ENCODE measurements around the gene ULK3. TPM values are rescaled to one million over a fixed set of nuclear protein-coding genes. Genes with fewer than 3 reads are reported as not detected.

Gene ULK3
- total and polyA plus RNA-seq, 2 donors = 26.0 to 59.4 TPM

DNA sequence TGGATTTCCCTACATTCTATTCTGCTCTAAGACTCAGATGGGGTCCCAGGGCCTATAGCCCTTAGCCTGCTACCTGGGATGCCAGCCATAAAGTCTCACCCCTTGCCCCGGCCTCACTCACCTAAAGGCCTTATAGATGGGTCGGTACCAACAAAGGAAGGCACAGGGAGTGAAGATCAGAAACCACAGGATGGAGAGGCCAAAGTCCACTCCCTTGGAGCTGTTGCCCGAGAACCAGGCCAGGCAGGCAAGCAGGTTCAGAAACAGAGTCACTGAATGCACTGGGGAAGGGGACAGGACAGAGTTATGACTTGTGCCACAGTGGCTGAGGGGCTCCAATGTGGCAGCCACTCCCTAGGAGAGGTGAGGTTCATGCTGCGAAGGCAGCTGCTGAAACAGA lies 7.4 kb upstream of the ULK3 start:
- peaks cover 0 to 10% of the 10 kb centered on the region in 2 donors for H3K4me1 ChIP-seq (ENCODE audit: control insufficient read depth in 2 of 2, insufficient read depth in 2 of 2, low read length in 2 of 2)
- H3K27ac ChIP-seq (ENCODE audit: low read depth in 1 of 2, low read length in 1 of 2) = no peak overlapping the region
- no peak overlapping the region for H3K4me3 ChIP-seq (ENCODE audit: low read length in 2 of 2)
- no peaks in the 10 kb centered on the region for H3K27me3 ChIP-seq (ENCODE audit: control insufficient read depth in 2 of 2, insufficient read depth in 1 of 2, low read length in 1 of 2)
- H3K9me3 ChIP-seq (ENCODE audit: control insufficient read depth in 2 of 2, insufficient read depth in 1 of 2, low read length in 1 of 2) = no peaks in the 10 kb centered on the region
- peaks cover 72 to 75% of the 10 kb centered on the region in 2 donors for H3K36me3 ChIP-seq (ENCODE audit: control insufficient read depth in 2 of 2, insufficient read depth in 2 of 2, low read length in 1 of 2)
- no peak for DNase-seq (ENCODE audit: low read depth in 6 of 9, low spot score in 9 of 9)
- 96% methylated on average over 4 of the region's 4 CpGs for WGBS

GRCh38 chr15:74847432-74847831 lies 4.5 kb upstream of the ULK3 start:
- 98% methylated on average over 3 of the region's 3 CpGs for WGBS
- no peak for DNase-seq (ENCODE audit: low read depth in 6 of 9, low spot score in 9 of 9)

GRCh38 chr15:74845581-74845980 lies 2.6 kb upstream of the ULK3 start:
- 66% methylated on average over 4 of the region's 4 CpGs for WGBS
- H3K36me3 ChIP-seq (ENCODE audit: control insufficient read depth in 2 of 2, insufficient read depth in 2 of 2, low read length in 1 of 2) = peaks cover 45% of the 10 kb centered on the region in 2 donors

More at GRCh38 chr15:74847432-74847831, 4.5 kb upstream of the ULK3 start:
- Histone ChIP-seq H3K4me3 (ENCODE audit: low read length in 2 of 2) (no peak overlapping the region), H3K27me3 (ENCODE audit: control insufficient read depth in 2 of 2, insufficient read depth in 1 of 2, low read length in 1 of 2) (no peaks in the 10 kb centered on the region), H3K9me3 (ENCODE audit: control insufficient read depth in 2 of 2, insufficient read depth in 1 of 2, low read length in 1 of 2) (no peaks in the 10 kb centered on the region), H3K27ac (ENCODE audit: low read depth in 1 of 2, low read length in 1 of 2) (no peak overlapping the region), H3K4me1 (ENCODE audit: control insufficient read depth in 2 of 2, insufficient read depth in 2 of 2, low read length in 2 of 2) (peaks cover 1 to 27% of the 10 kb centered on the region in 2 donors), H3K36me3 (ENCODE audit: control insufficient read depth in 2 of 2, insufficient read depth in 2 of 2, low read length in 1 of 2) (peaks cover 56 to 63% of the 10 kb centered on the region in 2 donors)

GRCh38 chr15:74845208-74845568 lies 2.2 kb upstream of the ULK3 start:
- H3K9me3 ChIP-seq (ENCODE audit: control insufficient read depth in 2 of 2, insufficient read depth in 1 of 2, low read length in 1 of 2) = no peaks in the 10 kb centered on the region
- H3K4me3 ChIP-seq (ENCODE audit: low read length in 2 of 2) = no peak overlapping the region
- peaks cover 41% of the 10 kb centered on the region in 2 donors for H3K36me3 ChIP-seq (ENCODE audit: control insufficient read depth in 2 of 2, insufficient read depth in 2 of 2, low read length in 1 of 2)
- peak overlapping the region; percentile 55 to 77 for H3K27ac ChIP-seq (ENCODE audit: low read depth in 1 of 2, low read length in 1 of 2)
- peaks cover 7 to 32% of the 10 kb centered on the region in 2 donors for H3K4me1 ChIP-seq (ENCODE audit: control insufficient read depth in 2 of 2, insufficient read depth in 2 of 2, low read length in 2 of 2)
- no peaks in the 10 kb centered on the region for H3K27me3 ChIP-seq (ENCODE audit: control insufficient read depth in 2 of 2, insufficient read depth in 1 of 2, low read length in 1 of 2)
- peak in 2 of 9 donors; percentile 24 to 48 for DNase-seq (ENCODE audit: low read depth in 6 of 9, low spot score in 9 of 9)
- 35% methylated on average over 5 of the region's 5 CpGs for WGBS

More at GRCh38 chr15:74845581-74845980, 2.6 kb upstream of the ULK3 start:
- Histone ChIP-seq H3K9me3 (ENCODE audit: control insufficient read depth in 2 of 2, insufficient read depth in 1 of 2, low read length in 1 of 2) (no peaks in the 10 kb centered on the region), H3K4me3 (ENCODE audit: low read length in 2 of 2) (no peak overlapping the region), H3K4me1 (ENCODE audit: control insufficient read depth in 2 of 2, insufficient read depth in 2 of 2, low read length in 2 of 2) (peaks cover 7 to 32% of the 10 kb centered on the region in 2 donors), H3K27me3 (ENCODE audit: control insufficient read depth in 2 of 2, insufficient read depth in 1 of 2, low read length in 1 of 2) (no peaks in the 10 kb centered on the region), H3K27ac (ENCODE audit: low read depth in 1 of 2, low read length in 1 of 2) (peak overlapping the region; percentile 55 to 77)
- DNase-seq (ENCODE audit: low read depth in 6 of 9, low spot score in 9 of 9) = peak in 1 of 9 donors; percentile 23

DNA sequence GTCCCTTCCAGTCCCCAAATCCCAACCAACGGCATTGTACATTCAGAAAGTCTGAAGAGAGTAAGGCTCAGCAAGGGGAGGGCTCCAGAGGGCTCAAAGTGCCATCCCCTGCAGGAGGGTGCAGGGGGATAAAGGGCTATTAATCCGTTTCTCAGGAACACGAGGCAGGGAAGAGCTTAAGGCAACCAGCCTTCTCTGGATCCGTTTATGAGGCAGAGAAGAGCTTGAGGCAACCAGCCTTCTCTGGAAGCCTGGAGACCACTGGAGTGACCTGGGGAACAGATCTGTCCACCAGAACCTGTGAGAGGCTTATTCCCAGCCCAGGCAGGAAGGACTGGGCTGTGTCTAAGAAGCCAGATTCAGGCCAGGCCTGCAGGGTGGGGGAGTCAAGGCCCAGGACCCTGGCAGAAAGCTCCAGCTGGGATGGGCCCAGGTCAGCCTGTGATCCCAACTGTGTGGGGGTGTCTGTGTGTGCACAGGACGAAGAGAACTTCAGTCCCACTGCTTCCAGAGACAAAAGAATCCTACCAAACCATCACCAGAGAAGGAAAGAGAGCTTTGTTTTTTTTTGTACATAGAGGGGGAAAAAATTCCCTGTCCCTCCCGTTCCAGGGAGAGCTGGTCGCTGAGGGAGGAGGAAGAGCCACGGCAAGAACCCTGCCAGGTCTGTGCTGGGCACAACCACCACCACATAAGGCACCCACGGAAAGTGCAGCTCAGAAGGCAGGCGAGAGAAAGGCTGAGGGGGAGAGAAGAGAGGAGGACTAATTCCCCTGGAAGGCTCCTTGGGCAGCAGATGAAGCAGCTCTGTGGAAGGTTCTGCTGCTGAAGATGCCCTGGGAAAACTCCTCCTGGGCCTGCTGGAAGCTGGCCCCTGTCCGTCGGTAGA lies 1.6 kb upstream of the ULK3 start:
- no peaks in the 10 kb centered on the region for H3K9me3 ChIP-seq (ENCODE audit: control insufficient read depth in 2 of 2, insufficient read depth in 1 of 2, low read length in 1 of 2)
- peaks cover 34 to 36% of the 10 kb centered on the region in 2 donors for H3K36me3 ChIP-seq (ENCODE audit: control insufficient read depth in 2 of 2, insufficient read depth in 2 of 2, low read length in 1 of 2)
- 84% methylated on average over 12 of the region's 12 CpGs for WGBS
- DNase-seq (ENCODE audit: low read depth in 6 of 9, low spot score in 9 of 9) = no peak
- peaks cover 7 to 32% of the 10 kb centered on the region in 2 donors for H3K4me1 ChIP-seq (ENCODE audit: control insufficient read depth in 2 of 2, insufficient read depth in 2 of 2, low read length in 2 of 2)
- peak overlapping the region; percentile 32 to 77 for H3K27ac ChIP-seq (ENCODE audit: low read depth in 1 of 2, low read length in 1 of 2)
- no peak overlapping the region for H3K4me3 ChIP-seq (ENCODE audit: low read length in 2 of 2)
- H3K27me3 ChIP-seq (ENCODE audit: control insufficient read depth in 2 of 2, insufficient read depth in 1 of 2, low read length in 1 of 2) = no peaks in the 10 kb centered on the region

DNA sequence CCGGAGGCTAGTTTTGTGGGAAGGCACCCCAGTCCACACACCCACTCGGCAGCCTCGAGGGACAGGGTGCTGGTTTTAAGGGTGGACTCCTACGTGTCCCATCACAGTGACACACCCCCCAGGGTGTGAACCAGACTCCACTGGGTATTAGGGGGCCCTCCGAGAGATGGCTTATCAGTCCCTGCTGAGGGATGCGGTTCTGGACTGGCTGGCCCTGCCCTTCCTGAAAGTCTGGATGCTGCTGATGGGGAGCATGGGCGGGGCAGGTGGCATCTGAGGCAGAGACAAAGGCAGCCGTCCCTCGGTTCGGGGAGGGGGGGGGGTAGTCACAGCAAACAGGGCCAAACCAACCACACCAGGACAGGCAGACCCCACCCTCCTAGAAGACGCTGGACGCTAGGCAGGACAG lies 939 bp upstream of the ULK3 start:
- H3K27ac ChIP-seq (ENCODE audit: low read depth in 1 of 2, low read length in 1 of 2) = peak overlapping the region in 1 of 2 donors; percentile 0
- no peaks in the 10 kb centered on the region for H3K9me3 ChIP-seq (ENCODE audit: control insufficient read depth in 2 of 2, insufficient read depth in 1 of 2, low read length in 1 of 2)
- WGBS = 87% methylated on average over 12 of the region's 12 CpGs
- H3K4me3 ChIP-seq (ENCODE audit: low read length in 2 of 2) = no peak overlapping the region
- peaks cover 32 to 35% of the 10 kb centered on the region in 2 donors for H3K36me3 ChIP-seq (ENCODE audit: control insufficient read depth in 2 of 2, insufficient read depth in 2 of 2, low read length in 1 of 2)
- DNase-seq (ENCODE audit: low read depth in 6 of 9, low spot score in 9 of 9) = no peak
- H3K27me3 ChIP-seq (ENCODE audit: control insufficient read depth in 2 of 2, insufficient read depth in 1 of 2, low read length in 1 of 2) = no peaks in the 10 kb centered on the region
- H3K4me1 ChIP-seq (ENCODE audit: control insufficient read depth in 2 of 2, insufficient read depth in 2 of 2, low read length in 2 of 2) = peaks cover 7 to 32% of the 10 kb centered on the region in 2 donors

GRCh38 chr15:74843445-74843828 lies 481 bp upstream of the ULK3 start:
- Histone ChIP-seq H3K9me3 (ENCODE audit: control insufficient read depth in 2 of 2, insufficient read depth in 1 of 2, low read length in 1 of 2) (no peaks in the 10 kb centered on the region), H3K4me1 (ENCODE audit: control insufficient read depth in 2 of 2, insufficient read depth in 2 of 2, low read length in 2 of 2) (peaks cover 7 to 32% of the 10 kb centered on the region in 2 donors), H3K36me3 (ENCODE audit: control insufficient read depth in 2 of 2, insufficient read depth in 2 of 2, low read length in 1 of 2) (peaks cover 28 to 30% of the 10 kb centered on the region in 2 donors), H3K27me3 (ENCODE audit: control insufficient read depth in 2 of 2, insufficient read depth in 1 of 2, low read length in 1 of 2) (no peaks in the 10 kb centered on the region), H3K4me3 (ENCODE audit: low read length in 2 of 2) (peak overlapping the region; percentile 33 to 87), H3K27ac (ENCODE audit: low read depth in 1 of 2, low read length in 1 of 2) (peak overlapping the region; percentile 61 to 74)
- WGBS = 29% methylated on average over 18 of the region's 18 CpGs
- no peak for DNase-seq (ENCODE audit: low read depth in 6 of 9, low spot score in 9 of 9)

DNA sequence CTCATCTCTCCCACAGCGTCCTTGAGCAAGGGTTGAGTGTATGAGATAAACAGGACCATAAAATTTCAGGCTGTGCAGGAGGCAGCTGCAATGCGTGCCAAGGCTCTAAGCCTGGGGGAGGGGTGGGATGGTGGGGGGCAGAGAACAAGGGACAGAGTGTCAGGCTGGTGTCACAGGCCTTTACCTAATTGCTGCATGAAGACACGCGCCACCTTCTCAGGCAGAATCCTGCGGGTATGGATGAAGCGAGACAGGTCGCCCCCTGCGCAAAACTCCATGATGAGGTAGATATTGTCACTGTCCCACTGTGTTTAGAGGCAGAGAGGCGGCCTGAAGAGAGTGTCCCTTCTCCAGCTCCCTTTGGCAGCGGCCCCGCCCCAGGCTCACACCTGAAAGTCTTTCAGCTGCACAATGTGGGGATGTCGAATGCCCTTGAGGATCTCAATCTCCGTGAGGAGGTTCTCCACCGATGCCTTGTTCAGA lies 1.0 kb downstream of the ULK3 start:
- Histone ChIP-seq H3K4me1 (ENCODE audit: control insufficient read depth in 2 of 2, insufficient read depth in 2 of 2, low read length in 2 of 2) (peaks cover 7 to 32% of the 10 kb centered on the region in 2 donors), H3K9me3 (ENCODE audit: control insufficient read depth in 2 of 2, insufficient read depth in 1 of 2, low read length in 1 of 2) (no peaks in the 10 kb centered on the region), H3K36me3 (ENCODE audit: control insufficient read depth in 2 of 2, insufficient read depth in 2 of 2, low read length in 1 of 2) (peaks cover 17 to 20% of the 10 kb centered on the region in 2 donors), H3K4me3 (ENCODE audit: low read length in 2 of 2) (peak overlapping the region in 1 of 2 donors; percentile 95), H3K27ac (ENCODE audit: low read depth in 1 of 2, low read length in 1 of 2) (no peak overlapping the region), H3K27me3 (ENCODE audit: control insufficient read depth in 2 of 2, insufficient read depth in 1 of 2, low read length in 1 of 2) (no peaks in the 10 kb centered on the region)
- WGBS = 96% methylated on average over 14 of the region's 14 CpGs
- DNase-seq (ENCODE audit: low read depth in 6 of 9, low spot score in 9 of 9) = no peak

Measured in thymus (tissue), 11 donors.